Activated CD4-positive, alpha-beta T cell treated with anti-CD3 and anti-CD28 coated beads, Interleukin-2, amount 50 U/mL, for 4 hours (primary cell): ENCODE results near the gene ASB1.
"Not testable (repeated sequence)": the region's sequence is repeated elsewhere in the genome, so short reads cannot be mapped to it uniquely, and the experiment has no call there.

Source experiments
- DNase-seq, 2 experiments: peaks; one replicate each; pipeline ENCODE4 v3.0.0-alpha.2; 2020

ASB1 gene

GRCh38 chr2:238404406-238405216 lies 22.1 kb upstream of the ASB1 start:
- no peak for DNase-seq

GRCh38 chr2:238405217-238405555 lies 21.5 kb upstream of the ASB1 start:
- not testable (repeated sequence) for DNase-seq

GRCh38 chr2:238406221-238406997 lies 20.3 kb upstream of the ASB1 start:
- DNase-seq: no peak

- DNase-seq: no peak
Observed at GRCh38 chr2:238406998-238407285, 19.8 kb upstream of the ASB1 start.

- no peak for DNase-seq
Observed at GRCh38 chr2:238407566-238407965, 19.2 kb upstream of the ASB1 start.

GRCh38 chr2:238408615-238409340 lies 17.9 kb upstream of the ASB1 start:
- no peak for DNase-seq

- no peak for DNase-seq
Observed at GRCh38 chr2:238409341-238410199, 17.2 kb upstream of the ASB1 start.

GRCh38 chr2:238412067-238412767 lies 14.5 kb upstream of the ASB1 start:
- DNase-seq: no peak

- DNase-seq: no peak
Observed at GRCh38 chr2:238413368-238413767, 13.4 kb upstream of the ASB1 start.

GRCh38 chr2:238415036-238415764 lies 11.5 kb upstream of the ASB1 start:
- DNase-seq: no peak

GRCh38 chr2:238415893-238416292 lies 10.8 kb upstream of the ASB1 start:
- no peak for DNase-seq

GRCh38 chr2:238418196-238418998 lies 8.3 kb upstream of the ASB1 start:
- no peak for DNase-seq

GRCh38 chr2:238418999-238419546 lies 7.7 kb upstream of the ASB1 start:
- no peak for DNase-seq

- DNase-seq: no peak
Observed at GRCh38 chr2:238420442-238420841, 6.3 kb upstream of the ASB1 start.

GRCh38 chr2:238420878-238421694 lies 5.6 kb upstream of the ASB1 start:
- no peak for DNase-seq

GRCh38 chr2:238421695-238422035 lies 5.1 kb upstream of the ASB1 start:
- DNase-seq: no peak

GRCh38 chr2:238422285-238422684 lies 4.4 kb upstream of the ASB1 start:
- no peak for DNase-seq

GRCh38 chr2:238422940-238423339 lies 3.8 kb upstream of the ASB1 start:
- no peak for DNase-seq

GRCh38 chr2:238423561-238424312 lies 3.0 kb upstream of the ASB1 start:
- no peak for DNase-seq
